ENCODE data around the gene BIN1.
"Not testable (repeated sequence)": the region's sequence is repeated elsewhere in the genome, so short reads cannot be mapped to it uniquely, and the experiment has no call there.

BIN1 gene

DNA sequence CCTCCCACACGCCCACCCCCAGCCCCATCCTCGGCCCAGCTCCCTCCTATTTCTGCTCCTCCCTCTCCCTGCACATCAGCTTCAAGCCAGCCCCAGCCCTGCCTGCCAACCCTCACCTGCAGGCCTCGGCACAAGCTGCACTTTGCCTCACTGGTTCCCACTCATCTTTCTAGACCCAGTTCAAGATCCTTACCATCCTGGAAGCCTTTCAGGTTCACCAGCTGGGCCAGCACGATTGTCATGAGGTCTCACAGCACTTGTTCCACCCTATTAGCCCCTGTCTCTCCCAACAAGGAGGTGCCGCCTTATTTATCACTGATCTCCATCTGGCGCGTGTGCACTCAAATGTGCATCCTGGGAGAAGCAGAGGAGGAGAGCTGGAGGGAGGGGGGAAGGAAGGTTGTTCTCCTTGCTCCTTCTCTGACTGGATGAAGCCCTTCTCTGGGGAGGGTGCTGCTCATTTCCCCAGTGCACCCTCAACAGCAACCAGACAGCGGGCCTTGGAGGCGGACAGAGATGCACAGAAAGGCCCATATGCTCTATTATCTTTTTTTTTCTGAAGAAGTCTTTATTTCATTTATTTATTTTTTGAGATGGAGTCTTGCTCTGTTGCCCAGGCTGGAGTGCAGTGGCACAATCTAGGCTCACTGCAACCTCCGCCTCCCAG, 15.5 kb upstream of the BIN1 start:
- peaks cover 10 to 25% of the 10 kb centered on the region in 2 donors for H3K4me1 Mint-ChIP-seq
- ATAC-seq (replicated peaks) (no peak), DNase-seq (no peak)
- H3K27me3 Mint-ChIP-seq, result peaks cover 0 to 3% of the 10 kb centered on the region in 2 donors
- no peaks in the 10 kb centered on the region for H3K36me3 Mint-ChIP-seq
- H3K4me3 Mint-ChIP-seq, result no peak overlapping the region
- H3K27ac Mint-ChIP-seq, result no peak overlapping the region
- peaks cover 0 to 2% of the 10 kb centered on the region in 2 donors for H3K9me3 Mint-ChIP-seq

DNA sequence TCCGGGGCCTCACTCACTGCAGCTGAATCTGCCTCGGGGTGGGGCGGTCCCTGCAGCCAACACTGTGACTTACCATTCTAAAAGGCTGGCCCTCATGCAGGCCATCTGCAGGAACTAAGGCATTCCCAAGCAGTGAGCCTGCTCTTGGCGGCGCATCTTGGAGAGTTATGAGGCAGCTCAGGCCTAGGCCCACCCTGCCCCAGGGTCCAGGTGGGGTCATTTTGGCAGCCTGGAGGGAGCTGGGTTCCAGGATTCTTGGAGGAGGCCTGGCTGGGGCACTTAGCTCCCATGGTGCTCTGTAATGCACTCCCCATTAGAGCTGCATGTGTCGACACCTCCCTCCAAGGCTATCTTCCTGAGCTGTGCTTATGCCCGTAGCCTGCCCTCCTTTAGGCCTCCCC, 14.8 kb upstream of the BIN1 start:
- Mint-ChIP-seq H3K9me3 (peaks cover 0 to 2% of the 10 kb centered on the region in 2 donors), H3K27me3 (peaks cover 0 to 6% of the 10 kb centered on the region in 2 donors), H3K4me1 (peaks cover 10 to 25% of the 10 kb centered on the region in 2 donors), H3K27ac (no peak overlapping the region), H3K4me3 (no peak overlapping the region), H3K36me3 (no peaks in the 10 kb centered on the region)
- no peak for ATAC-seq (replicated peaks)
- DNase-seq, result no peak

- peaks cover 0 to 2% of the 10 kb centered on the region in 2 donors for H3K9me3 Mint-ChIP-seq
- H3K27me3 Mint-ChIP-seq, result peaks cover 0 to 6% of the 10 kb centered on the region in 2 donors
- peaks cover 8 to 21% of the 10 kb centered on the region in 2 donors for H3K4me1 Mint-ChIP-seq
- no peak overlapping the region for H3K27ac Mint-ChIP-seq
- no peak overlapping the region for H3K4me3 Mint-ChIP-seq
- H3K36me3 Mint-ChIP-seq, result no peaks in the 10 kb centered on the region
- ATAC-seq (replicated peaks), result no peak
- DNase-seq, result no peak
Measured at GRCh38 chr2:127121353-127121752, 14.4 kb upstream of the BIN1 start.

- not testable (repeated sequence) for H3K27ac Mint-ChIP-seq; H3K4me3 Mint-ChIP-seq; ATAC-seq (replicated peaks); H3K36me3 Mint-ChIP-seq; H3K9me3 Mint-ChIP-seq; DNase-seq; H3K27me3 Mint-ChIP-seq
- H3K4me1 Mint-ChIP-seq, result peaks cover 2 to 11% of the 10 kb centered on the region in 2 donors
Measured at GRCh38 chr2:127120408-127120807, 13.5 kb upstream of the BIN1 start.

- Mint-ChIP-seq H3K4me3 (no peak overlapping the region), H3K4me1 (peaks cover 2 to 10% of the 10 kb centered on the region in 2 donors)
- peak in 1 of 2 donors; percentile 63 for ATAC-seq (replicated peaks)
Measured at GRCh38 chr2:127118467-127118866, 11.5 kb upstream of the BIN1 start.

GRCh38 chr2:127118038-127118437, 11.1 kb upstream of the BIN1 start:
- peaks cover 2 to 10% of the 10 kb centered on the region in 2 donors for H3K4me1 Mint-ChIP-seq
- peaks cover 7 to 10% of the 10 kb centered on the region in 2 donors for H3K27me3 Mint-ChIP-seq
- H3K36me3 Mint-ChIP-seq, result no peaks in the 10 kb centered on the region
- H3K27ac Mint-ChIP-seq, result no peak overlapping the region
- H3K4me3 Mint-ChIP-seq, result no peak overlapping the region
- ATAC-seq (replicated peaks), result no peak
- no peaks in the 10 kb centered on the region for H3K9me3 Mint-ChIP-seq
- no peak for DNase-seq

More at GRCh38 chr2:127118467-127118866, 11.5 kb upstream of the BIN1 start:
- DNase-seq, result no peak
- Mint-ChIP-seq H3K27ac (no peak overlapping the region), H3K36me3 (no peaks in the 10 kb centered on the region), H3K27me3 (peaks cover 6 to 10% of the 10 kb centered on the region in 2 donors), H3K9me3 (peaks cover 0 to 2% of the 10 kb centered on the region in 2 donors)

DNA sequence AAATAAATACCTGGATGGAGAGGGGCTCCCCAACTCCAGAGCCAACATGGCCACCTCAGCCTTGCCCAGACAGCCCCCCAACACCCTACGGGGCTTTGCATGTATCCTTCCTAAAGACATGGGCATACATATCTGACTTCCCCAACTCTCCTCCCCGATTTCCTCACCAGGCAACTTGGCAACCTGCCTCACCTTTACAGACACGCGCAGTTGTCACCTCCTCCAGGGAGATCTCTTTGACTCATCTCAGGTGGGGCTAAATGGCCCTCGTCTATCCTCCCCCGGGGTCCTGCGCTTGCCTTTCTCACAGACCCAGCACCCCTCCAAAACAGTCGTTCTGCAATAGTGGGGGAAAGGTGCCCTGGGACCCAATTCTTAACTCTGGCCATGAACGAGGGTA, 10.6 kb upstream of the BIN1 start:
- Mint-ChIP-seq H3K4me3 (no peak overlapping the region), H3K27ac (no peak overlapping the region), H3K36me3 (no peaks in the 10 kb centered on the region), H3K9me3 (no peaks in the 10 kb centered on the region), H3K4me1 (peaks cover 2 to 10% of the 10 kb centered on the region in 2 donors), H3K27me3 (peaks cover 10 to 11% of the 10 kb centered on the region in 2 donors)
- DNase-seq, result no peak
- ATAC-seq (replicated peaks), result no peak

GRCh38 chr2:127115471-127116199, 8.7 kb upstream of the BIN1 start:
- peaks cover 10 to 12% of the 10 kb centered on the region in 2 donors for H3K27me3 Mint-ChIP-seq
- H3K4me3 Mint-ChIP-seq, result no peak overlapping the region
- DNase-seq, result no peak
- no peaks in the 10 kb centered on the region for H3K36me3 Mint-ChIP-seq
- H3K27ac Mint-ChIP-seq, result no peak overlapping the region
- no peaks in the 10 kb centered on the region for H3K9me3 Mint-ChIP-seq
- ATAC-seq (replicated peaks), result no peak
- peaks cover 2 to 10% of the 10 kb centered on the region in 2 donors for H3K4me1 Mint-ChIP-seq

- H3K27ac Mint-ChIP-seq, result no peak overlapping the region
- H3K9me3 Mint-ChIP-seq, result no peaks in the 10 kb centered on the region
- DNase-seq, result no peak
- H3K27me3 Mint-ChIP-seq, result peaks cover 6 to 16% of the 10 kb centered on the region in 2 donors
- H3K4me1 Mint-ChIP-seq, result peaks cover 9 to 26% of the 10 kb centered on the region in 2 donors
- H3K4me3 Mint-ChIP-seq, result no peak overlapping the region
- ATAC-seq (replicated peaks), result no peak
- H3K36me3 Mint-ChIP-seq, result no peaks in the 10 kb centered on the region
Measured at GRCh38 chr2:127110985-127111384, 4.0 kb upstream of the BIN1 start.

DNA sequence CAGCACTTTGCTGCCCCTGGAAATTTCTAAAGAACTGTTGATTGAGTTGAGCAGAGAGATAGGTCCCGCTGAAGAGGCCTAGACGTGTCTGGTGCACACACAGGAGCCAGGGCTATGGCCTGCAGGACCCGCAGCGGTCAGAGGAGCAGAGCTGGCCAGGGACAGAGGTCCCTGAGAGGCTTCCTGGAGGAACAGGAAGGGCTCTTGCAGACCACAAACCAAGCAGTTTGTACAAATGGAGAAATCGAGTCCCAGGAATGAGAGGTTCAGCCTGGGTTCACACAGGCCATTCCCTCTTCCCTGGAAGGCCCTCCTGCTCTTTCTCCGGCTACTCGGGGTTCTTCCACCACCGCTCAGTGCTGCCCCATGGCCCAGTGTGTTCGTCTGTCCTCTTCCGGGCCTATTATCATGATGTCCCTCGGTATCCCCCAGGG, 1.2 kb upstream of the BIN1 start:
- H3K27ac Mint-ChIP-seq, result no peak overlapping the region
- peaks cover 9 to 36% of the 10 kb centered on the region in 2 donors for H3K4me1 Mint-ChIP-seq
- no peaks in the 10 kb centered on the region for H3K36me3 Mint-ChIP-seq

DNA sequence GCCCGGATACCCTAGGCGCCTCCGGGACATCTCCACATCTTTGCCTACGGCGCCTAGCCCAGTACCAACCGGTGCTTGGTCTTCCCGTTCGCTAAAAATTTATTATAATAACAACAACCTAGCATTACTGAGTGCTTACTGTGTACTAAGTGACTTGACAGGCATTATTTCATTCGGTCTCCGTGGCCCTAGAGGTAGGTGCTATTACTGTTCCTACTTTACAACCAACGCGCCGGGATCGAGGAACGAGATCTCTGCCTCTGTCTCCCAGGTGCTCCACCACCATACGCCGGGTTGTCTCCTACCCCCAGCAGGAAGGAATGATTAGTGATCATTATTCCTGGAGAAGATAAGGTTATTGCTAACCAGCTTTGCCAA, 657 bp upstream of the BIN1 start:
- Mint-ChIP-seq H3K27me3 (peaks cover 5 to 16% of the 10 kb centered on the region in 2 donors), H3K36me3 (no peaks in the 10 kb centered on the region), H3K27ac (peak overlapping the region; percentile 73), H3K4me1 (peaks cover 9 to 36% of the 10 kb centered on the region in 2 donors), H3K4me3 (peak overlapping the region; percentile 89 to 94), H3K9me3 (no peaks in the 10 kb centered on the region)
- peak; percentile 35 for ATAC-seq (replicated peaks)
- DNase-seq, result no peak

More for the DNA sequence above, 1.2 kb upstream of the BIN1 start:
- ATAC-seq (replicated peaks) (no peak), DNase-seq (no peak)
- Mint-ChIP-seq H3K4me3 (peak overlapping the region in 1 of 2 donors; percentile 94), H3K27me3 (peaks cover 10 to 16% of the 10 kb centered on the region in 2 donors), H3K9me3 (no peaks in the 10 kb centered on the region)

DNA sequence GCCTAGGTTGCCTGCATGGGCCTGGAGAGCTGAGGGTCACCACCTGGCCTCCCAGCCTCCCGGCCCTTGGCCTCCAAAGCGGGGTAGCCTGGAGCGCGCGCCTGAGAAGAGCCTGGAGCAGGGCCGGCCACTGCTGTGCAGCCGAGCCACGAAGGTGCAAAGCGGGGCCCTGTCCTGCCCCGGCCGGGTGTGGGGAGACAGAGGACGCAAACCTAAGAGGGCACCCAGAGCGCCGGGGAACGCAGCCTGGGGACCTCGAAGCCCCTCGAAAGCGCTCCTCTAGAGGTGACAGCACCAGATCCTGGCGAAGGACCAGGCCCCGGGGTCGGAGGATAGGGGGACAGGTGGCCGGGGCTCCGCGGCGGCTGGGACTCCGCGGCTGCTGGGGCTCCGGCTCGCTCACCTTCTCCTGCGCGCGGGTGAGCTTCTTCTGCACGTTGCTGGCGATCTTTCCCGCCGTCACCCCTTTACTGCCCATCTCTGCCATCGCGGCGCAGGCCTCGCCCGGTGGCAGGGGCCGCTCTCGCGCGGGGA, 430 bp downstream of the BIN1 start:
- Mint-ChIP-seq H3K36me3 (no peaks in the 10 kb centered on the region), H3K27me3 (peaks cover 4 to 16% of the 10 kb centered on the region in 2 donors), H3K4me3 (peak overlapping the region; percentile 85 to 94), H3K4me1 (peaks cover 9 to 36% of the 10 kb centered on the region in 2 donors), H3K9me3 (no peaks in the 10 kb centered on the region), H3K27ac (no peak overlapping the region)
- ATAC-seq (replicated peaks) (peak; percentile 26 to 35), DNase-seq (peak; percentile 15)

GRCh38 chr2:127105656-127106456, 1.1 kb downstream of the BIN1 start:
- Mint-ChIP-seq H3K4me3 (peak overlapping the region; percentile 85 to 94), H3K4me1 (peaks cover 9 to 36% of the 10 kb centered on the region in 2 donors), H3K36me3 (no peaks in the 10 kb centered on the region), H3K9me3 (no peaks in the 10 kb centered on the region), H3K27me3 (peaks cover 4 to 16% of the 10 kb centered on the region in 2 donors), H3K27ac (no peak overlapping the region)
- DNase-seq, result no peak
- no peak for ATAC-seq (replicated peaks)

Data from stimulated activated naive B cell treated with anti-CD40 and anti-IgM and Interleukin-4, amounts not matched to agents 10 μg/mL and 1 μg/mL and 100 μg/mL, for 72 hours (primary cell).